ENCODE measurements around the gene INSM2. TPM values are rescaled to one million over a fixed set of nuclear protein-coding genes. Genes with fewer than 3 reads are reported as not detected.

INSM2 gene
- total RNA-seq, 4 donors from 2014 or later = 0.07 TPM; not detected in 3

GRCh38 chr14:35539969-35540368 lies 6.0 kb downstream of the INSM2 start:
- H3K27me3 ChIP-seq = peaks cover 0 to 7% of the 10 kb centered on the region in 2 donors
- H3K27ac ChIP-seq = no peak overlapping the region
- DNase-seq = no peak
- H3K36me3 ChIP-seq = no peaks in the 10 kb centered on the region
- H3K9me3 ChIP-seq = no peaks in the 10 kb centered on the region
- peaks cover 0 to 3% of the 10 kb centered on the region in 2 donors for H3K4me1 ChIP-seq
- intact Hi-C loops (cut with DNase I; ENCODE audit: low total_unique reads) = no loop called here
- no peak for TF ChIP-seq CTCF (IDR thresholded peaks at IDR 0.05)
- no peak for TF ChIP-seq POLR2A (IDR thresholded peaks at IDR 0.05)
- H3K4me3 ChIP-seq = no peak overlapping the region

- Histone ChIP-seq H3K9me3 (no peaks in the 10 kb centered on the region), H3K4me3 (no peak overlapping the region), H3K4me1 (no peaks in the 10 kb centered on the region), H3K36me3 (no peaks in the 10 kb centered on the region), H3K27ac (no peak overlapping the region), H3K27me3 (no peaks in the 10 kb centered on the region)
- DNase-seq = no peak
- intact Hi-C loops (cut with DNase I; ENCODE audit: low total_unique reads) = no loop called here
- no peak for TF ChIP-seq CTCF (IDR thresholded peaks at IDR 0.05)
- no peak for TF ChIP-seq POLR2A (IDR thresholded peaks at IDR 0.05)
These were observed 9.0 kb downstream of the INSM2 start for GRCh38 chr14:35543006-35543405.

- H3K27me3 ChIP-seq = no peaks in the 10 kb centered on the region
- no peaks in the 10 kb centered on the region for H3K9me3 ChIP-seq
- intact Hi-C loops (cut with DNase I; ENCODE audit: low total_unique reads) = no loop called here
- no peak overlapping the region for H3K27ac ChIP-seq
- no peak overlapping the region for H3K4me3 ChIP-seq
- TF ChIP-seq CTCF (IDR thresholded peaks at IDR 0.05) (no peak), POLR2A (IDR thresholded peaks at IDR 0.05) (no peak)
- no peaks in the 10 kb centered on the region for H3K36me3 ChIP-seq
- no peak for DNase-seq
- H3K4me1 ChIP-seq = no peaks in the 10 kb centered on the region
These were observed 15.6 kb downstream of the INSM2 start for GRCh38 chr14:35549551-35549950.

GRCh38 chr14:35551081-35551480 lies 17.1 kb downstream of the INSM2 start:
- intact Hi-C loops (cut with DNase I; ENCODE audit: low total_unique reads) = no loop called here
- Histone ChIP-seq H3K9me3 (no peaks in the 10 kb centered on the region), H3K4me3 (no peak overlapping the region), H3K27me3 (no peaks in the 10 kb centered on the region), H3K4me1 (no peaks in the 10 kb centered on the region), H3K27ac (no peak overlapping the region), H3K36me3 (no peaks in the 10 kb centered on the region)
- no peak for DNase-seq
- TF ChIP-seq CTCF (IDR thresholded peaks at IDR 0.05) (no peak), POLR2A (IDR thresholded peaks at IDR 0.05) (no peak)

GRCh38 chr14:35553808-35554207 lies 19.8 kb downstream of the INSM2 start:
- H3K4me3 ChIP-seq = no peak overlapping the region
- no peaks in the 10 kb centered on the region for H3K36me3 ChIP-seq
- no peak for TF ChIP-seq CTCF (IDR thresholded peaks at IDR 0.05)
- no peak for TF ChIP-seq POLR2A (IDR thresholded peaks at IDR 0.05)
- no peak for DNase-seq
- no peaks in the 10 kb centered on the region for H3K4me1 ChIP-seq
- H3K27me3 ChIP-seq = no peaks in the 10 kb centered on the region
- no peak overlapping the region for H3K27ac ChIP-seq
- intact Hi-C loops (cut with DNase I; ENCODE audit: low total_unique reads) = no loop called here
- H3K9me3 ChIP-seq = no peaks in the 10 kb centered on the region
